GM12864 (cell line): ENCODE results near the gene PRRC1.

Experiments
- DNase-seq: peaks from one replicate; pipeline ENCODE4 v3.0.0-alpha.2; 2011; ENCODE audit warnings: low read depth
- H3K4me3 ChIP-seq: 2 replicates; pipeline ENCODE4 v1.5.1; 2011; ENCODE audit warnings: mild to moderate bottlenecking, low read depth, low read length, control low read depth
- TF ChIP-seq, protein P1 (sequence below): IDR thresholded peaks from 2 replicates; pipeline ENCODE4 v1.5.1; 2011; ENCODE audit warnings: low read depth, mild to moderate bottlenecking, moderate library complexity, low read length, control low read depth, inconsistent platforms; ENCODE audit errors: missing control alignments

Gene PRRC1

DNA sequence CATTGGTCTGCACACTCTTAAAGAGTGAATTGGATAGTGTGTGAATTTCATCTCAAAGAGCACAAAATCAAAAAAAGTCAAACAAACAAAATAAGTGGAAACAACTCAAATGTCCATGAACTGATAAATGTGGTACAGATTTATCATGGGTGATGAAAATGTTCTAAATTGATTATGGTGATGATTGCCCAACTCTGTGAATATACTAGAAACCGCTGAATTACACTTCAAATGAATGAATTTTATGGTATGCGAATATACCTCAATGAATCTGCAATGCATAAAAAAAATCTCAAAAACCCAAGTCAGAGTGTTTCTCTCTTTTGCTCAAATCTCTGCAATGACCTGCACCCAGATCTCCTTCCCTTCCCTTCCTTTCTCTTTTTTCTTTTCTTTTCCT is 64.0 kb downstream of the PRRC1 start:
- no peak for DNase-seq
- TF ChIP-seq, protein P1, sequence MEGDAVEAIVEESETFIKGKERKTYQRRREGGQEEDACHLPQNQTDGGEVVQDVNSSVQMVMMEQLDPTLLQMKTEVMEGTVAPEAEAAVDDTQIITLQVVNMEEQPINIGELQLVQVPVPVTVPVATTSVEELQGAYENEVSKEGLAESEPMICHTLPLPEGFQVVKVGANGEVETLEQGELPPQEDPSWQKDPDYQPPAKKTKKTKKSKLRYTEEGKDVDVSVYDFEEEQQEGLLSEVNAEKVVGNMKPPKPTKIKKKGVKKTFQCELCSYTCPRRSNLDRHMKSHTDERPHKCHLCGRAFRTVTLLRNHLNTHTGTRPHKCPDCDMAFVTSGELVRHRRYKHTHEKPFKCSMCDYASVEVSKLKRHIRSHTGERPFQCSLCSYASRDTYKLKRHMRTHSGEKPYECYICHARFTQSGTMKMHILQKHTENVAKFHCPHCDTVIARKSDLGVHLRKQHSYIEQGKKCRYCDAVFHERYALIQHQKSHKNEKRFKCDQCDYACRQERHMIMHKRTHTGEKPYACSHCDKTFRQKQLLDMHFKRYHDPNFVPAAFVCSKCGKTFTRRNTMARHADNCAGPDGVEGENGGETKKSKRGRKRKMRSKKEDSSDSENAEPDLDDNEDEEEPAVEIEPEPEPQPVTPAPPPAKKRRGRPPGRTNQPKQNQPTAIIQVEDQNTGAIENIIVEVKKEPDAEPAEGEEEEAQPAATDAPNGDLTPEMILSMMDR = no peak
- H3K4me3 ChIP-seq = no peak overlapping the region

GRCh38 chr5:127582773-127583370 is 65.4 kb downstream of the PRRC1 start:
- TF ChIP-seq, protein P1 = no peak
- DNase-seq = no peak
- no peak overlapping the region for H3K4me3 ChIP-seq

GRCh38 chr5:127583866-127584265 is 66.4 kb downstream of the PRRC1 start:
- no peak overlapping the region for H3K4me3 ChIP-seq
- DNase-seq = no peak

GRCh38 chr5:127585661-127586060 is 68.2 kb downstream of the PRRC1 start:
- H3K4me3 ChIP-seq = no peak overlapping the region
- TF ChIP-seq, protein P1 = no peak

More at GRCh38 chr5:127583866-127584265, 66.4 kb downstream of the PRRC1 start:
- TF ChIP-seq, protein P1 = no peak

GRCh38 chr5:127586066-127586770 is 68.8 kb downstream of the PRRC1 start:
- TF ChIP-seq, protein P1 = no peak

More at GRCh38 chr5:127585661-127586060, 68.2 kb downstream of the PRRC1 start:
- no peak for DNase-seq

DNA sequence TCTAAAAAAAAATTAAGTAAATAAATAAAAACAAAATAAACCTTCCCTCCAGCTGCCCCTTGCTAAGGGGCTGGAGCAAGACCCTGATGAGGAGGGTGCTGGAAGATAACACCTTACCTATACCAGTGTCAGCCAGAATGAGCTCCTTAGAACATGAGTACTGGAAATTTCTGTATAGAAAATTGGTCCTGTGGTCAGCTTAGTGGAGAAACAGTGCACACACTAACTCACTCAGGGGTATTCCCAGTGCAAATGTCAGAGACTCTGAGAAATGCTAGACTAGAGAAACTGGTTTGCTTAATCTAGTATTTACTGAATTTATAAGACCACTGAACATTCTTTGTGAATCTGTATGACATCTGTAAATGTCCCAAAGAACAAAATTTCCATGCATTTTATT is 69.4 kb downstream of the PRRC1 start:
- TF ChIP-seq, protein P1 = no peak
- no peak for DNase-seq
- H3K4me3 ChIP-seq = no peak overlapping the region

More at GRCh38 chr5:127586066-127586770, 68.8 kb downstream of the PRRC1 start:
- no peak for DNase-seq
- H3K4me3 ChIP-seq = no peak overlapping the region
